ENCODE data around the gene DCP2.

DNA sequence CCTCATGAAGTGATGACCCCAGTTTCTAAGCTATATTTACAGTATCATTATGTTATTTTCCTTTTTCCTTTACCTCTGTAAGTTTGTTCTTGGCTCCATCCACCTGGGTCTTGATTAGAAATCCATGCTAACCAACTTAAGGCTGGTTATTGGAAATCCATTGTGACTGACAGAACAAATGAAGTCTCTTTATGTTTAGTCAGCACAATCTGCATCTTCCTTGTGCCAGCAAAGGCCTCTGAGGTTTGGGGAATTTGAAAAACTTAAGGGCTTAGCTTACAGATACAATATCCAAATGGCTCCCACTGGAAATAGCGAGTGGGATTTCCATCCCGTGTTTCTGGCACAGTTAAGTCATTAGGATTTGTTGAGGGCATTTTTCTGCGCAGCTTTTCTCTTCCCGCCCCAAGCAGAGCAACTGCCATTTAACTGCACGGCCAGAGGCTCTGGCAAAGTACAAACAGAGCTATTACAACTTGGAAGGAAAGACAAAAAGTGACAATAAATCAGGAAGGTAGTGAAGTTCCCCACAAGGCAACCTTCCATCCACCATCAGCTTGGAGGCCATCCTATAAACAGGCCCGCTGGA, 64.2 kb downstream of the DCP2 start:
- TF ChIP-seq CTCF (conservative IDR thresholded peaks at IDR 0.05 in 1 of 2, IDR thresholded peaks at IDR 0.05 in 1 of 2; ENCODE audit: low read depth in 1 of 2, low read length in 2 of 2) (no peak), EZH2 (IDR thresholded peaks at IDR 0.05; ENCODE audit: low read length, missing control alignments) (no peak)

Data from fibroblast of lung (primary cell).